Right renal pelvis (tissue), 4 donors: ENCODE measurements around the gene SRPK3. TPM values are rescaled to one million over a fixed set of nuclear protein-coding genes. Genes with fewer than 3 reads are reported as not detected.
"Not testable (repeated sequence)": the region's sequence is repeated elsewhere in the genome, so short reads cannot be mapped to it uniquely, and the experiment has no call there.

Source experiments
- DNase-seq, 4 donors: peaks; one replicate each; pipeline ENCODE4 v3.0.0-alpha.2; 2013; ENCODE audit warnings: low read depth in 4 of 4, low spot score in 3 of 4, missing footprints in 1 of 4
- polyA plus RNA-seq, 4 donors: library from polyadenylated mRNA; unstranded; fragments of 120-200 nt; gene quantifications; one replicate each; pipeline ENCODE4 v1.2.1, GENCODE V29; 2013; ENCODE audit not compliant: insufficient read length in 4 of 4

Gene SRPK3
- polyA plus RNA-seq, 4 donors = 0.90 to 2.0 (median 1.5) TPM

GRCh38 chrX:153745067-153745433 lies 35.8 kb upstream of the SRPK3 start:
- not testable (repeated sequence) for DNase-seq

- no peak for DNase-seq
These were observed 34.5 kb upstream of the SRPK3 start for GRCh38 chrX:153746359-153746758.

GRCh38 chrX:153746991-153747390 lies 33.9 kb upstream of the SRPK3 start:
- not testable (repeated sequence) for DNase-seq

- not testable (repeated sequence) for DNase-seq
These were observed 31.8 kb upstream of the SRPK3 start for GRCh38 chrX:153749017-153749416.

- DNase-seq = no peak
These were observed 30.6 kb upstream of the SRPK3 start for GRCh38 chrX:153750127-153750774.

- DNase-seq = no peak
These were observed 25.7 kb upstream of the SRPK3 start for GRCh38 chrX:153755136-153755535.

- no peak for DNase-seq
These were observed 19.0 kb upstream of the SRPK3 start for GRCh38 chrX:153761863-153762262.

GRCh38 chrX:153762626-153763173 lies 18.1 kb upstream of the SRPK3 start:
- DNase-seq = no peak

GRCh38 chrX:153763298-153763932 lies 17.4 kb upstream of the SRPK3 start:
- no peak for DNase-seq

GRCh38 chrX:153763989-153764755 lies 16.7 kb upstream of the SRPK3 start, which contains the start of gene PLXNB3:
PLXNB3 (plus strand) TSS chrX:153764249; CDS start chrX:153765536, 1,287 bp downstream.
- DNase-seq = no peak

GRCh38 chrX:153764786-153765137 lies 16.1 kb upstream of the SRPK3 start:
- DNase-seq = no peak

- DNase-seq = no peak
These were observed 15.4 kb upstream of the SRPK3 start for GRCh38 chrX:153765138-153766079.

GRCh38 chrX:153766098-153766817 lies 14.6 kb upstream of the SRPK3 start:
- DNase-seq = no peak

GRCh38 chrX:153766871-153767673 lies 13.8 kb upstream of the SRPK3 start:
- DNase-seq = no peak

GRCh38 chrX:153767674-153768055 lies 13.2 kb upstream of the SRPK3 start:
- no peak for DNase-seq

GRCh38 chrX:153768311-153769157 lies 12.3 kb upstream of the SRPK3 start:
- DNase-seq = no peak

GRCh38 chrX:153769158-153769864 lies 11.5 kb upstream of the SRPK3 start:
- no peak for DNase-seq
